GM19239 (cell line): Measurements from ENCODE around the gene SMS.

Experiments
- DNase-seq: peaks from one replicate; pipeline ENCODE4 v3.0.0; 2011; ENCODE audit warnings: low spot score; ENCODE audit not compliant: insufficient read length
- FAIRE-seq: peaks from 2 replicates; lab custom pipeline; 2011; peaks lifted over from hg19 to GRCh38; lab: Jason Lieb, UNC

Gene SMS

GRCh38 chrX:22026731-22027130, 86.2 kb downstream of the SMS start:
- FAIRE-seq (no peak), DNase-seq (no peak)

GRCh38 chrX:22032084-22032483, 91.6 kb downstream of the SMS start, which contains the start of gene PHEX:
TSS of gene PHEX (plus strand) at chrX:22032325. CDS start at chrX:22033006, 681 bp downstream.
- no peak for FAIRE-seq
- DNase-seq = no peak

GRCh38 chrX:22032506-22032905, 92.0 kb downstream of the SMS start:
- DNase-seq (no peak), FAIRE-seq (no peak)

- DNase-seq = no peak
- FAIRE-seq = no peak
Measured at GRCh38 chrX:22033818-22034217, 93.3 kb downstream of the SMS start.

GRCh38 chrX:22035236-22035635, 94.7 kb downstream of the SMS start:
- DNase-seq = no peak
- FAIRE-seq = no peak

GRCh38 chrX:22037225-22037624, 96.7 kb downstream of the SMS start:
- FAIRE-seq (no peak), DNase-seq (no peak)

- no peak for FAIRE-seq
Measured at GRCh38 chrX:22037911-22038537, 97.5 kb downstream of the SMS start.

GRCh38 chrX:22039541-22039940, 99.0 kb downstream of the SMS start:
- DNase-seq (no peak), FAIRE-seq (no peak)

More at GRCh38 chrX:22037911-22038537, 97.5 kb downstream of the SMS start:
- no peak for DNase-seq

- DNase-seq = no peak
- FAIRE-seq = no peak
Measured at GRCh38 chrX:22040184-22040583, 99.7 kb downstream of the SMS start.

GRCh38 chrX:22041907-22042530, 101.5 kb downstream of the SMS start:
- DNase-seq = no peak
- no peak for FAIRE-seq

GRCh38 chrX:22043872-22044271, 103.4 kb downstream of the SMS start:
- no peak for FAIRE-seq

More at GRCh38 chrX:22043872-22044271, 103.4 kb downstream of the SMS start:
- DNase-seq = no peak
